GM21390 (cell line): Measurements from ENCODE around the gene TNRC6A.

Experiments used
- ATAC-seq: cut with Tn5 transposase; IDR thresholded peaks from one replicate; pipeline ENCODE4 v1.9.1; 2021; ENCODE audit not compliant: unreplicated experiment

Gene TNRC6A

GRCh38 chr16:24755201-24755874 is 25.9 kb downstream of the TNRC6A start:
- no peak for ATAC-seq

GRCh38 chr16:24758373-24758772 is 28.9 kb downstream of the TNRC6A start:
- no peak for ATAC-seq

- ATAC-seq = no peak
These were observed 29.6 kb downstream of the TNRC6A start for GRCh38 chr16:24759006-24759405.

GRCh38 chr16:24761526-24761925 is 32.1 kb downstream of the TNRC6A start:
- ATAC-seq = no peak

- no peak for ATAC-seq
These were observed 35.5 kb downstream of the TNRC6A start for GRCh38 chr16:24764916-24765315.

GRCh38 chr16:24766057-24766456 is 36.6 kb downstream of the TNRC6A start:
- ATAC-seq = no peak

GRCh38 chr16:24769806-24770205 is 40.4 kb downstream of the TNRC6A start:
- no peak for ATAC-seq

GRCh38 chr16:24771132-24771778 is 41.8 kb downstream of the TNRC6A start:
- ATAC-seq = no peak

- ATAC-seq = no peak
These were observed 42.3 kb downstream of the TNRC6A start for GRCh38 chr16:24771779-24772157.

GRCh38 chr16:24773771-24774427 is 44.4 kb downstream of the TNRC6A start:
- no peak for ATAC-seq

- no peak for ATAC-seq
These were observed 45.1 kb downstream of the TNRC6A start for GRCh38 chr16:24774510-24774909.

GRCh38 chr16:24775455-24775854 is 46.0 kb downstream of the TNRC6A start:
- ATAC-seq = no peak

- ATAC-seq = no peak
These were observed 47.2 kb downstream of the TNRC6A start for GRCh38 chr16:24776501-24777220.

- ATAC-seq = no peak
These were observed 49.2 kb downstream of the TNRC6A start for GRCh38 chr16:24778671-24779070.

- ATAC-seq = no peak
These were observed 51.8 kb downstream of the TNRC6A start for GRCh38 chr16:24781256-24781655.

GRCh38 chr16:24784121-24784520 is 54.7 kb downstream of the TNRC6A start:
- ATAC-seq = no peak

- no peak for ATAC-seq
These were observed 60.4 kb downstream of the TNRC6A start for GRCh38 chr16:24789881-24790280.

GRCh38 chr16:24800586-24800985 is 71.1 kb downstream of the TNRC6A start:
- ATAC-seq = no peak

GRCh38 chr16:24801761-24802302 is 72.4 kb downstream of the TNRC6A start:
- ATAC-seq = no peak

GRCh38 chr16:24805484-24805883 is 76.0 kb downstream of the TNRC6A start:
- no peak for ATAC-seq

GRCh38 chr16:24807301-24807700 is 77.8 kb downstream of the TNRC6A start:
- ATAC-seq = no peak
